ENCODE results near the gene UNC13A.

DNA sequence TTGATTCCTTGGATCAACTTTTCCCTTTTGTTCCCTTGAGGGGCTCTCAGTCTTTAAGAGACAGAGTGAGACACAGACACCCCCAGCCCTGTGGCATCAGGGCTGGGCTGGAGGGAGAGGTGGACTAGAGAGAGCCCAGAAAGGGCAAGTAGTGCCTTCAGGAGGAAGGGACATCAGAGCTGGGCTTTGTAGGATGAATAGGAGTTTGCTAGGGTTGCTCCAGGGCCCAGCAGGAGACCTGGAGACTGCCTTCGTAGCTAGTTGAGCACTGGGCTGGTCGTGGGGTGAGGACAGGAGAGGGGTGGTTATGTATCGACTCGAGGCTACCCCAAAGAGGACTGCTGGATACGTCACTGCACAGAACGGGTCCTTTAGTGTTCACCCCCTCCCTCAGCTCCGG, 36.5 kb upstream of the UNC13A start:
- TF ChIP-seq, protein P1, sequence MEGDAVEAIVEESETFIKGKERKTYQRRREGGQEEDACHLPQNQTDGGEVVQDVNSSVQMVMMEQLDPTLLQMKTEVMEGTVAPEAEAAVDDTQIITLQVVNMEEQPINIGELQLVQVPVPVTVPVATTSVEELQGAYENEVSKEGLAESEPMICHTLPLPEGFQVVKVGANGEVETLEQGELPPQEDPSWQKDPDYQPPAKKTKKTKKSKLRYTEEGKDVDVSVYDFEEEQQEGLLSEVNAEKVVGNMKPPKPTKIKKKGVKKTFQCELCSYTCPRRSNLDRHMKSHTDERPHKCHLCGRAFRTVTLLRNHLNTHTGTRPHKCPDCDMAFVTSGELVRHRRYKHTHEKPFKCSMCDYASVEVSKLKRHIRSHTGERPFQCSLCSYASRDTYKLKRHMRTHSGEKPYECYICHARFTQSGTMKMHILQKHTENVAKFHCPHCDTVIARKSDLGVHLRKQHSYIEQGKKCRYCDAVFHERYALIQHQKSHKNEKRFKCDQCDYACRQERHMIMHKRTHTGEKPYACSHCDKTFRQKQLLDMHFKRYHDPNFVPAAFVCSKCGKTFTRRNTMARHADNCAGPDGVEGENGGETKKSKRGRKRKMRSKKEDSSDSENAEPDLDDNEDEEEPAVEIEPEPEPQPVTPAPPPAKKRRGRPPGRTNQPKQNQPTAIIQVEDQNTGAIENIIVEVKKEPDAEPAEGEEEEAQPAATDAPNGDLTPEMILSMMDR (IDR thresholded peaks at IDR 0.05), result no peak
- TF ChIP-seq EZH2 (IDR thresholded peaks at IDR 0.05), result no peak
